SU-DHL-6 (cell line): ENCODE measurements around the gene LMNA.

Experiments
- H2AFZ ChIP-seq: fragments of 200-600 bp; sonication (generic); 2 replicates; pipeline ENCODE4 v1.6.1; 2014; ENCODE audit warnings: low read depth, mild to moderate bottlenecking, moderate library complexity, mixed read lengths, antibody characterized with exemption, low read length; ENCODE audit not compliant: severe bottlenecking
- H3F3A ChIP-seq: fragments of 200-600 bp; shearing (Covaris generic); 2 replicates; pipeline ENCODE4 v1.6.0; 2016; ENCODE audit warnings: antibody characterized with exemption, mild to moderate bottlenecking; ENCODE audit not compliant: insufficient read depth
- H3K27ac ChIP-seq: fragments of 200-600 bp; sonication (generic); 2 replicates; pipeline ENCODE4 v1.5.1; 2016; ENCODE audit warnings: low read depth, mild to moderate bottlenecking, low read length, moderate library complexity, mixed read lengths
- H3K27me3 ChIP-seq: fragments of 200-600 bp; sonication (generic), shearing (Covaris generic); 2 replicates; pipeline ENCODE4 v1.6.0; 2014; ENCODE audit warnings: mild to moderate bottlenecking, low read length
- H3K36me3 ChIP-seq: fragments of 200-600 bp; sonication (generic); 2 replicates; pipeline ENCODE4 v1.6.1; 2014; ENCODE audit warnings: mild to moderate bottlenecking, low read length, mixed read lengths
- H3K4me2 ChIP-seq: fragments of 300-600, 200-600 bp; shearing (Covaris generic), sonication (generic); 2 replicates; pipeline ENCODE4 v1.6.0; 2014; ENCODE audit warnings: low read length, low read depth, mild to moderate bottlenecking; ENCODE audit not compliant: poor library complexity, severe bottlenecking
- H3K4me3 ChIP-seq: fragments of 200-600 bp; sonication (generic); 2 replicates; pipeline ENCODE4 v1.5.1; 2014; ENCODE audit warnings: antibody characterized with exemption, low read length, mild to moderate bottlenecking, mixed read lengths; ENCODE audit not compliant: insufficient read depth, poor library complexity, severe bottlenecking
- H3K79me2 ChIP-seq: fragments of 200-600 bp; sonication (generic); 2 replicates; pipeline ENCODE4 v1.6.1; 2014; ENCODE audit warnings: mild to moderate bottlenecking, low read length, moderate library complexity; ENCODE audit not compliant: insufficient read depth
- H3K9ac ChIP-seq: fragments of 200-600 bp; sonication (generic); 2 replicates; pipeline ENCODE4 v1.7.0; 2014; ENCODE audit warnings: mild to moderate bottlenecking, low read length
- H3K9me2 ChIP-seq: fragments of 200-600 bp; sonication (generic); replicated peaks from 2 replicates; pipeline ENCODE4 v1.6.1; 2014; ENCODE audit warnings: low read length; ENCODE audit not compliant: insufficient read depth
- H3K9me3 ChIP-seq: fragments of 200-600 bp; sonication (generic); 2 replicates; pipeline ENCODE4 v1.6.1; 2014; ENCODE audit warnings: low read length, mixed read lengths; ENCODE audit not compliant: insufficient read depth
- H4K20me1 ChIP-seq: fragments of 200-600 bp; sonication (generic); 2 replicates; pipeline ENCODE4 v1.6.1; 2014; ENCODE audit warnings: low read depth, mild to moderate bottlenecking, antibody characterized with exemption, low read length, moderate library complexity, mixed read lengths
- EZH2phosphoT487 ChIP-seq: fragments of 200-600 bp; sonication (generic), shearing (Covaris generic); conservative IDR thresholded peaks from 2 replicates; pipeline ENCODE4 v1.6.1; 2018; ENCODE audit warnings: mild to moderate bottlenecking, antibody characterized with exemption, low read length, moderate library complexity, mixed read lengths
- TF ChIP-seq, protein P1 (sequence below): fragments of 200-600 bp; sonication (generic); IDR thresholded peaks from one replicate; pipeline ENCODE4 v1.5.1; 2017; ENCODE audit warnings: antibody characterized with exemption, mild to moderate bottlenecking, low read length, moderate library complexity; ENCODE audit not compliant: insufficient read depth, poor library complexity, severe bottlenecking

The LMNA gene

DNA sequence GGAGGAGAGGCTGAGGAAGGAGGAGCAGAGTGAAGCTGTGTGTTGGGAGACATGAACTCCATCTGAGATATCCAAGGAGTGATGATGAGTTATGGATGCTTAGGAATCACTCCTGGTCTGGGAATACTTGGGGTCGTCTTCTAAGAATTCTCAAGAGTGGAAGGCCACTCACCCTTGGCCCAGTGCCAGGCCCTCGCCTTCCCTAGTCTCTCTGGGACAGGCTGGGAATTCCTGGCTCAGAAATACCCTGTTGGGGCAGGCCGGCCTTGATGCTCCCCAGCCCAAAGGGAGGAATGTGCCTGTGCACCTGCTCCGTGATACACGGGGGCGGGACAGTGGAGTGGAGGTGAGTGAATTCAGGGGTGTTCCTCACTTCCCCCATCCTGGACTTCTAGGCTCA, 12.6 kb upstream of the LMNA start:
- Histone ChIP-seq H3F3A (peaks cover 7% of the 10 kb centered on the region; the same call in 1 of the 2 replicates), H3K27ac (no peak overlapping the region), H3K4me3 (no peak overlapping the region), H3K9me2 (no peaks in the 10 kb centered on the region), H2AFZ (no peak overlapping the region), H3K36me3 (no peaks in the 10 kb centered on the region), H3K4me2 (no peak overlapping the region), H3K9ac (no peak overlapping the region), H3K27me3 (no peaks in the 10 kb centered on the region), H4K20me1 (no peaks in the 10 kb centered on the region), H3K79me2 (no peaks in the 10 kb centered on the region), H3K9me3 (no peaks in the 10 kb centered on the region)
- TF ChIP-seq EZH2phosphoT487, result no peak
- TF ChIP-seq, protein P1, sequence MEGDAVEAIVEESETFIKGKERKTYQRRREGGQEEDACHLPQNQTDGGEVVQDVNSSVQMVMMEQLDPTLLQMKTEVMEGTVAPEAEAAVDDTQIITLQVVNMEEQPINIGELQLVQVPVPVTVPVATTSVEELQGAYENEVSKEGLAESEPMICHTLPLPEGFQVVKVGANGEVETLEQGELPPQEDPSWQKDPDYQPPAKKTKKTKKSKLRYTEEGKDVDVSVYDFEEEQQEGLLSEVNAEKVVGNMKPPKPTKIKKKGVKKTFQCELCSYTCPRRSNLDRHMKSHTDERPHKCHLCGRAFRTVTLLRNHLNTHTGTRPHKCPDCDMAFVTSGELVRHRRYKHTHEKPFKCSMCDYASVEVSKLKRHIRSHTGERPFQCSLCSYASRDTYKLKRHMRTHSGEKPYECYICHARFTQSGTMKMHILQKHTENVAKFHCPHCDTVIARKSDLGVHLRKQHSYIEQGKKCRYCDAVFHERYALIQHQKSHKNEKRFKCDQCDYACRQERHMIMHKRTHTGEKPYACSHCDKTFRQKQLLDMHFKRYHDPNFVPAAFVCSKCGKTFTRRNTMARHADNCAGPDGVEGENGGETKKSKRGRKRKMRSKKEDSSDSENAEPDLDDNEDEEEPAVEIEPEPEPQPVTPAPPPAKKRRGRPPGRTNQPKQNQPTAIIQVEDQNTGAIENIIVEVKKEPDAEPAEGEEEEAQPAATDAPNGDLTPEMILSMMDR, result no peak

DNA sequence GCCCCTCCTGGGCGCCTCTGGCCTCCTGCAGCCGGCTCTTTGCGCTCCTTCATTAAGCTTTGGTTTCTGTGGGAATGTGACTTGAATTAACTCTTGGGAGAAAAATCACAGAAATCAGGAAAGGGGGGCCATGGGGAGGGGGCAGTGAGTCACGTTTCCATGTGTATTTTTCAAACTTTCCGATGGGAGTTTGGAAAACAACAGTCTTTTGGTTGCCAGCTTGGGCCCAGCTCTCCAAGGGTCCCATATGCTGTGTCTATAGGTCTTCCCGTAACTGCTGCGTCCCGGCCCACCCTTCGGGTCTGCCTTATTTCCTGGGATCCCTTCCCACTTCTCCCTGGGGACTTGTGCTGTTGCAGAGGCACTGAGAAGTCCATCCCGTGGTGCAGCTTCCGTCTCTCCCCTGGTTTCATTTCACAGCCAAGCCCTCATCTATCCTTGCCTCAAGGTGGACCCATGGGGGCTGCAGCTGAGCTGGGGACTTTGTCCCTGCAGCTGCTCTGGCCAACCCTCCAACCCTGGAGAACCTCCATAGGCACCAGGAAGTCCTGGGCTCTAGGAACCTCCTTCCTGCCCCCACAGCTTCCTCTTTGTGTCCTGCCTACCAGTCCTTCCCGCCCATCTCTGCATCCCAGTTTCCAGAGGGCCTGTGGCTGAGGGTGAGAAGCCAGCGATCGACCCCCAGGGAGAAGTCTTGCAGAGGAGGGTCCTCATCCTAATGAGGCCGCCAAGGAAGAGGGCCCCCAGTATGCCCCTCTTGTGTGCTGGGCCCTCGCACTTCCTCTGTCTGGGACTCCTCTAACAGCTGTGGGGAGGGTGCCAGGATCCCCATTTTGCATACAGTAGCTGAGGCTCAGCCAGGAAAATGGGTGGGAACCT, 11.6 kb upstream of the LMNA start:
- Histone ChIP-seq H2AFZ (no peak overlapping the region), H3K9me2 (no peaks in the 10 kb centered on the region), H3F3A (peaks cover 11% of the 10 kb centered on the region; the same call in 1 of the 2 replicates), H4K20me1 (no peaks in the 10 kb centered on the region), H3K9me3 (no peaks in the 10 kb centered on the region), H3K79me2 (no peaks in the 10 kb centered on the region), H3K4me2 (no peak overlapping the region), H3K27ac (no peak overlapping the region), H3K27me3 (no peaks in the 10 kb centered on the region), H3K36me3 (no peaks in the 10 kb centered on the region), H3K4me3 (no peak overlapping the region), H3K9ac (no peak overlapping the region)
- TF ChIP-seq EZH2phosphoT487, result no peak
- TF ChIP-seq, protein P1, result no peak

DNA sequence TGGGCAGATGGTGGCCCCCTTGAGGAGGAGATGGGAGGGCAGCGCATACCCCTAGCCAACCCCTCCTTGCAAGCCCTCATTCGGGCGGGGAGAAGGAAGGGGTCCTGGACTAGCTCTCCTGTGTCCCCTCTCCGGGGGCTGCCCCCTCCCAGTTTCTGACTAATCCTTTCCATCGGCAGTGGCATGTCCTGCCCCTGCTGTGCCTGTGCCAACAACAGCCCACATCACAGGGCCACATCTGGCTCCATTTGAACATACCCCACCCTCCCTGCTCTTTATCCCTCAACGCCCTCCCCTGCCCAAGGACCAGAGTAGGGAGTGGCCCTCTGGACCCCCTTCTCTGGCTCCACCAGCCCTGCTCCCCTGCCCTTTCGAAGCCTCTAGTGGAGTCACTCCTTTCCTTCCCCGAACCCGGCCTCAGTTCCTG, 11.0 kb upstream of the LMNA start:
- H3K27me3 ChIP-seq, result no peaks in the 10 kb centered on the region
- H4K20me1 ChIP-seq, result no peaks in the 10 kb centered on the region
- H2AFZ ChIP-seq, result no peak overlapping the region
- H3K4me3 ChIP-seq, result no peak overlapping the region
- no peaks in the 10 kb centered on the region for H3K9me3 ChIP-seq
- no peak overlapping the region for H3K4me2 ChIP-seq
- peaks cover 11% of the 10 kb centered on the region; the same call in 1 of the 2 replicates for H3F3A ChIP-seq
- no peak overlapping the region for H3K27ac ChIP-seq
- H3K9me2 ChIP-seq, result no peaks in the 10 kb centered on the region
- H3K9ac ChIP-seq, result no peak overlapping the region
- H3K79me2 ChIP-seq, result no peaks in the 10 kb centered on the region
- TF ChIP-seq EZH2phosphoT487, result no peak
- TF ChIP-seq, protein P1, result no peak
- no peaks in the 10 kb centered on the region for H3K36me3 ChIP-seq
